Caki2 (cell line): ENCODE results near the gene CRYGN. TPM values are rescaled to one million over a fixed set of nuclear protein-coding genes. Genes with fewer than 3 reads are reported as not detected.

ENCODE experiments used
- DNase-seq: peaks from one replicate; pipeline ENCODE4 v3.0.0-alpha.2; 2015; ENCODE audit warnings: low read depth
- in situ Hi-C: cut with HindIII; loops from 2 replicates; pipeline ENCODE4 v1.10.0; 2016; ENCODE audit warnings: low sequenced_read_pairs, low pct_unique_long_range_greater_than_20kb, mixed read lengths
- total RNA-seq: library from RNA; depleted of rRNA; stranded (reverse); fragments of >200 nt; shearing (Covaris generic); gene quantifications from 2 replicates; pipeline ENCODE4 v1.2.3, GENCODE V29; 2014; ENCODE audit warnings: low replicate concordance

Gene CRYGN
- total RNA-seq, 1 experiment from 2014 or later, result not detected

DNA sequence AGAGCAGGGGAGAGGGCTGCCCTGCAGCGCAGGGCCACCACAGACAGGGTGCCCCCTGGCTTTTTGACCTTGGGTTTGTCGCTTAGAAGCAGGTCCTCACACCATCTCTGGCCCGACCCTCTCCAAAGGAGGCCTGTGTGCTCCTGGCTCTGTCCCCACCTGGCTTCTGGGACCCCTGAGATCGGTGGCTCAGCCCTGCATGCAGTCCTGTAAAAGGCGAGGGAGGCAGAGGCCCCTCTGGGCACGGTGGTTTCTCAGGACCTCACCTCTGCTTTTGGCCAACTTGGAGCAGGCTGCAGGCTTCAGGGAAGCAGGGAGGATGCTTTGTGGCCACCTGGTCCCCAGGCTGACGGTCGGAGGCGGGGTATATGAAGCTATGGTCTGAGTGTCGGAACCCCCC lies 51.5 kb downstream of the CRYGN start:
- in situ Hi-C loops, result no loop called here
- no peak for DNase-seq

DNA sequence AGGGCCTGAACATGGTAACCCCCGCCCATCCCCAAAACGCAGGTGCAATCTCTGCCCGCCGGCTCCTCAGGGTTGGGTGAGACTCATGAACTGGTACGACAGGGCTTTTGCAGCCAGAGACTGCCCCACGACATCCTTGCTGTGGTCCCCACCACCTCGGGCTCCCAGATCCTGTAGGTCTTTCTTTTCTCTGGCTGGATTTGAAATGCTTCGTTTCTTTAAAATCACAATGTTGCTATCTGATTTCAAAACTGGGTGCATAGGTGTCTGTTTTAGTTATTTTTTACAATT lies 52.0 kb downstream of the CRYGN start:
- DNase-seq, result no peak
- in situ Hi-C loops, result no loop called here

GRCh38 chr7:151387161-151388006 lies 52.6 kb downstream of the CRYGN start:
- in situ Hi-C loops, result no loop called here
- DNase-seq, result no peak

GRCh38 chr7:151386301-151387160 lies 53.4 kb downstream of the CRYGN start:
- in situ Hi-C loops, result no loop called here
- DNase-seq, result no peak

GRCh38 chr7:151385626-151386300 lies 54.2 kb downstream of the CRYGN start:
- DNase-seq, result no peak
- in situ Hi-C loops, result no loop called here

GRCh38 chr7:151384776-151385625 lies 54.9 kb downstream of the CRYGN start:
- in situ Hi-C loops, result no loop called here
- DNase-seq, result no peak

DNA sequence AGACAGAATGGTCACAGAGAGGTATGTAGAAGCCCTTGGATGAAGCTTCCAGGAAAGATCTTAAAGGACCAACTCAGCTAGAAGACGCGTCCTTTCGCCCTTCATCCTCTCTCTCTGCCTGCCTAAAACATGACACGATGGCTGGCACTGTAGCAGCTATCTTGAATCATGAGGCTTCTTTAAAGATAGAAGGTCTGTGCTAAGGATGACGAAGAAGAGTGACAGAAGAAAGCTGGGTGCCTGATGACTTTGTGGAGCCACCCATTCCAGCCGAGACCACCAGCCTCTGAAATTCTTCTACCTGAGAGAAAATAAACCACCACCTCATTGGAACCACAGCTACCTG lies 55.6 kb downstream of the CRYGN start:
- in situ Hi-C loops, result no loop called here
- DNase-seq, result no peak

DNA sequence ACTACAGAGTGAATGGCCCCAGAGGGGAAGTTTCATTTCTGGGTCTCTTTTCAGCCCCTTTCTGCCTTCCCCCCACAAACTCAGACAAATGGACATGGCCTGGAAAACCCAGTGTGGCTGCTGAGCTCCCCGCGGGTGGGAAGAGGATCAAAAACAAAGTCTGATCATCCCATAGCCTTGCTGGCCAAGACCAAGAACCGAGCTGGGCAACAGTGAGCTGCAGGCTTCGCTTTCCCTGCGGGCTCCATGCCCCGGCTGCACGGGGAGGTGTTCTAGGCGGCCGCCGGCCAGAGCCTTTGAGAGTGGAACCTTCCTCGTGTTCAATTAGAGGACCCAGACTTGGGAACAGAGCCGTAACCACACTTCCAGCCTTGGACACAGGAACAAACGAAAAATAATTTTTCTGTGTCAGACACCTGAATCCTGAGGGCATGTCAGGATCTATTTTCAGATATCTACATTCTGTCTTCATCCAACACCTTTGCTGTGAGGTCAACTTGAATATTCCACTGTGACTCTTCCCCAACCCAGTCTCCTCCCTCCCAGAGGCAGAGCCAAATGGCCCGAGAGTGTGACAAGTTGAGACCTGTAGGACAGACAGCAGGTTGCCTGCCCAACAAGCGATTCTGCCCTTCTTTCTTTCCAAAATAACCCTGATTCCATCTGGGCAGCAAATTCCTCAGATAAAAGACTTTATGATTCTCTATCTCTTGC lies 56.1 kb downstream of the CRYGN start:
- DNase-seq, result no peak
- in situ Hi-C loops, result no loop called here

DNA sequence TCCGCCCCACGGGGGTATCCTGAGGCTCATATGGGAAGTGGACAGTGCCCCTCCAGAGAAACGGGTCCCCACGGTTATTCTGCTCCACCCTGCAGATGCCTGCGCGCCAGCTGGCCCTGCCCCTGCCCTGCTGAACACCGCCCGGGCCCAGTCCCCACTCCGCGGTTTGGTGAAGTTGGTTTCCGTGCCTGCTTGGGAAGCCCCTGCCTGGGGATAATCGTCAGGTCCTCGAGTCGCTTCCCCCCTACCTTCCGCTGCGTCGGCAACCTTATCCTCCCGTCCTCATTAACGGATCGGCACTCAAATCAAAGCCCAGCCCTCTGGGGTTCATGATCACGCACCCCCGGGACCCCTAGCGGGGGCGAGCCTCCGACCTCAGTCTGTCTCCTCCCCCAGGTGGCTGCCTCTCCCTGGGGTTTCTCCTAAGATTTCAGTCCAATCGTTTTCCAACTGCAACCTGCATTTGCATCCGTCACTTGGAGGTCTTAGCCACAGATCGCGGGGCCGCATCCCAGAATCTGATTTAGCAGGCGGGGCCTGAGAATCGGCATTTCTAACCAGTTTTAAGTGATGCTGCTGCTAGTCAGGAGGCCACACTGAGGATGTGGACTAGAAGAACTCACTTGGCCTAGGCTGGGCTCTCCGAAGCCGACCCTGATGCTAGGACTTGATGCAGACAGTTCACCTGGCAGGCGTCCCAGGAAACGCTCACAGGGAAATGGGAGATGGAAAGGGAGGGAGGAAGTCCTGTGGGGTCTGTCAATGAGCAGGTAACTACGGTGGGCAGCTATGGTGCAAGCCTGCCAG lies 57.7 kb downstream of the CRYGN start:
- in situ Hi-C loops, result no loop called here
- no peak for DNase-seq

GRCh38 chr7:151381348-151382078 lies 58.4 kb downstream of the CRYGN start:
- in situ Hi-C loops, result no loop called here
- DNase-seq, result no peak

- DNase-seq, result no peak
- in situ Hi-C loops, result no loop called here
Observed at GRCh38 chr7:151381098-151381347, 58.9 kb downstream of the CRYGN start.

GRCh38 chr7:151380199-151381097 lies 59.5 kb downstream of the CRYGN start:
- no peak for DNase-seq
- in situ Hi-C loops, result no loop called here

DNA sequence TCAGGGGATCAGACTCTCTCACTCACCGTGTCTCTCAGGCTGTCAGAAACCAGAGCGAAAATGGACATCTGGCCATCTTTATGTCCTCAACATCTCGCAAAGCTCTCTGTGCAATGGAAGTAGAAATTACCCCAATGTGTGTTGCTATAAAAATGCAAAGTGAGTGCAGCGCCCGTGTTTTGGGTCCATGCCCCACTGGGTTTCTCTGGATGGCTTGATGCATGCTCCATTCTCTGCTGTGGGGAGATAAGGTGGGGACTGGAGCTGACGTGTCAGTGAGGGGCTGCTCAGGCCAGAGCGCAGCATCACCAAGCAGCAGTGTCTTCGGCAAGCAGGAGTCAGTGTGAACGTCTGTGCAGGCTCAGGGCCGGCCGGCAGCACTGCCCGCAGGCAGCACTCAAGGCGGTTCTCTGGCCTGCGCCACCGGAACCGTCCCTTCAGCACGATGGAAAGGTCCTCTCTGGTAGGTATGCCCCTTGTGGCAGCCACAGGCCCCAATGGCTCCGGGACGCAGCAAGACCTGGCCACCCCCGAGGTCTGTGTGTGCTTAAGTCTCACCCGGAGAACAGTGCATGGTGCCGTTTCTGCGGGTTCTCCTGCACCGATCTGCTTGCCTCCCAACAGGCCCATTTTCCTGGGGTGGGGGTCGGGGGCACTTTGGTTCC lies 60.3 kb downstream of the CRYGN start:
- DNase-seq, result no peak
- in situ Hi-C loops, result no loop called here

- DNase-seq, result no peak
- in situ Hi-C loops, result no loop called here
Observed at GRCh38 chr7:151379193-151379520, 60.8 kb downstream of the CRYGN start.
